HepG2 (cell line): Measurements from ENCODE around the gene TUBG1. TPM values are rescaled to one million over a fixed set of nuclear protein-coding genes. Genes with fewer than 3 reads are reported as not detected.

Experiments
- ATF2 ChIP-seq: sonication (generic); formaldehyde crosslinking; IDR thresholded peaks from 2 replicates; pipeline ENCODE4 v1.4.0; 2020; ENCODE audit warnings: missing genetic modification reagents
- CBX5 ChIP-seq: sonication (generic); formaldehyde crosslinking; IDR thresholded peaks from 2 replicates; pipeline ENCODE4 v1.4.0; 2020; ENCODE audit warnings: missing genetic modification reagents, borderline replicate concordance
- FOXK2 ChIP-seq: fragments of 450-650 bp; IDR thresholded peaks from 2 replicates; pipeline ENCODE4 v1.6.1; 2016
- IRF2 ChIP-seq: IDR thresholded peaks from 2 replicates; pipeline ENCODE4 v1.6.1; 2018; ENCODE audit warnings: missing genetic modification reagents, missing compliant biosample characterization
- NFE2 ChIP-seq: sonication (generic); formaldehyde crosslinking; IDR thresholded peaks from 2 replicates; pipeline ENCODE4 v1.4.0; 2020; ENCODE audit warnings: missing genetic modification reagents
- NFKB2 ChIP-seq: sonication (generic); formaldehyde crosslinking; IDR thresholded peaks from 2 replicates; pipeline ENCODE4 v1.4.0; 2020; ENCODE audit warnings: missing genetic modification reagents, borderline replicate concordance
- ONECUT2 ChIP-seq: sonication (generic); formaldehyde crosslinking; IDR thresholded peaks from 2 replicates; pipeline ENCODE4 v1.4.0; 2020; ENCODE audit warnings: missing genetic modification reagents
- PAF1 ChIP-seq: IDR thresholded peaks from 2 replicates; pipeline ENCODE4 v1.6.1; 2016; ENCODE audit warnings: missing genetic modification reagents, missing compliant biosample characterization
- RXRA ChIP-seq: sonication (generic); formaldehyde crosslinking; IDR thresholded peaks from 2 replicates; pipeline ENCODE4 v1.5.1; 2020; ENCODE audit warnings: missing genetic modification reagents
- SIX1 ChIP-seq: sonication (generic); formaldehyde crosslinking; IDR thresholded peaks from 2 replicates; pipeline ENCODE4 v1.4.0; 2020; ENCODE audit warnings: missing genetic modification reagents, borderline replicate concordance
- SP1 ChIP-seq, 2 experiments: fragments of 450-650 bp in 1 of 2; sonication (generic) in 1 of 2; formaldehyde crosslinking in 1 of 2; IDR thresholded peaks; 2 replicates each; pipeline versions ENCODE4 v1.4.0 to v1.6.1; 2016 to 2020; ENCODE audit warnings: missing genetic modification reagents in 1 of 2
- SRF ChIP-seq: IDR thresholded peaks from 2 replicates; pipeline ENCODE4 v1.6.1; 2011; ENCODE audit warnings: mild to moderate bottlenecking, low read depth, low read length, moderate library complexity
- TAF15 ChIP-seq: fragments of 200-400 bp; formaldehyde crosslinking; IDR thresholded peaks from one replicate; pipeline ENCODE4 v1.6.1; 2018; ENCODE audit warnings: mild to moderate bottlenecking, low read depth, low read length; ENCODE audit not compliant: poor library complexity, severe bottlenecking
- TRIM22 ChIP-seq: fragments of 450-650 bp; IDR thresholded peaks from 2 replicates; pipeline ENCODE4 v1.6.1; 2017
- ZFP1 ChIP-seq: IDR thresholded peaks from 2 replicates; pipeline ENCODE4 v1.6.1; 2016
- ZFP36 ChIP-seq: fragments of 150-350 bp; IDR thresholded peaks from 2 replicates; pipeline ENCODE4 v1.6.1; 2018; ENCODE audit warnings: borderline replicate concordance, low read length, low read depth; ENCODE audit not compliant: partially characterized antibody
- ZNF121 ChIP-seq: sonication (generic); formaldehyde crosslinking; IDR thresholded peaks from 2 replicates; pipeline ENCODE4 v1.5.0; 2020; ENCODE audit warnings: mild to moderate bottlenecking, missing genetic modification reagents
- ZNF263 ChIP-seq: sonication (generic); formaldehyde crosslinking; IDR thresholded peaks from 2 replicates; pipeline ENCODE4 v1.4.0; 2020; ENCODE audit warnings: missing genetic modification reagents
- ZNF292 ChIP-seq: sonication (generic); formaldehyde crosslinking; IDR thresholded peaks from 2 replicates; pipeline ENCODE4 v1.8.1; 2022; ENCODE audit warnings: mild to moderate bottlenecking, low read depth, missing genetic modification reagents, borderline replicate concordance
- ZNF431 ChIP-seq: sonication (generic); formaldehyde crosslinking; IDR thresholded peaks from 2 replicates; pipeline ENCODE4 v1.9.0; 2022; ENCODE audit warnings: missing genetic modification reagents, low read depth, mild to moderate bottlenecking, borderline replicate concordance
- ZNF44 ChIP-seq: sonication (generic); formaldehyde crosslinking; IDR thresholded peaks from 2 replicates; pipeline ENCODE4 v1.5.1; 2020; ENCODE audit warnings: mild to moderate bottlenecking, missing genetic modification reagents
- ZNF704 ChIP-seq: sonication (generic); formaldehyde crosslinking; IDR thresholded peaks from 2 replicates; pipeline ENCODE4 v1.8.1; 2023; ENCODE audit warnings: mild to moderate bottlenecking, inconsistent platforms, moderate library complexity, missing genetic modification reagents, borderline replicate concordance
- ZNF775 ChIP-seq: sonication (generic); formaldehyde crosslinking; IDR thresholded peaks from 2 replicates; pipeline ENCODE4 v1.4.0; 2020; ENCODE audit warnings: missing genetic modification reagents, mild to moderate bottlenecking, moderate library complexity, borderline replicate concordance
- ZNF784 ChIP-seq: sonication (generic); formaldehyde crosslinking; IDR thresholded peaks from 2 replicates; pipeline ENCODE4 v1.5.1; 2020; ENCODE audit warnings: missing genetic modification reagents, mild to moderate bottlenecking, borderline replicate concordance
- ZNF788 ChIP-seq: sonication (generic); formaldehyde crosslinking; IDR thresholded peaks from 2 replicates; pipeline ENCODE4 v1.5.0; 2020; ENCODE audit warnings: mild to moderate bottlenecking, missing genetic modification reagents, borderline replicate concordance
- ZSCAN25 ChIP-seq: sonication (generic); formaldehyde crosslinking; IDR thresholded peaks from 2 replicates; pipeline ENCODE4 v1.8.0; 2022; ENCODE audit warnings: mild to moderate bottlenecking, missing genetic modification reagents
- polyA plus RNA-seq, 8 experiments: library from polyadenylated mRNA; depleted of rRNA in 3 of 8; stranded (reverse) in 7 of 8; unstranded in 1 of 8; fragments of >200 nt; fragmentation: Illumina TruSeq in 4 of 8; extraction: Trizol in 4 of 8; gene quantifications; 2 replicates each; pipeline versions ENCODE4 v1.2.1 to v1.2.3, GENCODE V29; 2011 to 2016; ENCODE audit warnings: low read depth in 4 of 8, missing spikeins in 1 of 8, mixed read lengths in 1 of 8; ENCODE audit not compliant: insufficient read depth in 1 of 8
- total RNA-seq, 5 experiments: library from RNA; depleted of rRNA; stranded (reverse); fragments of >200 nt; fragmentation: Illumina TruSeq; extraction: Trizol; gene quantifications; 2 replicates each; pipeline ENCODE4 v1.2.3, GENCODE V29; 2016; ENCODE audit warnings: low read depth in 1 of 5

Gene TUBG1
- total and polyA plus RNA-seq, 2 of the 13 experiments (the other 11 are each of a cell fraction or from before 2014, with no cell fraction given) = 74.1 to 137 TPM

- no peak for TF ChIP-seq SIX1 (CRISPR knock-in tag)
- TF ChIP-seq CBX5 (CRISPR knock-in tag) = peak; percentile 64; the same call in 1 of the 2 replicates
- TF ChIP-seq NFKB2 (CRISPR knock-in tag) = peak; percentile 38; the same call in 1 of the 2 replicates
- no peak for TF ChIP-seq SP1 (IDR thresholded peaks at IDR 0.05)
- peak; percentile 38; the same call in 1 of the 2 replicates for TF ChIP-seq SP1 (CRISPR knock-in tag; IDR thresholded peaks at IDR 0.05)
- TF ChIP-seq TAF15 = peak; percentile 53
- TF ChIP-seq SRF = no peak
- TF ChIP-seq ZFP1 = no peak
- no peak; the same call in 1 of the 2 replicates for TF ChIP-seq NFE2 (CRISPR knock-in tag)
- TF ChIP-seq ZFP36 = no peak
- TF ChIP-seq IRF2 (CRISPR knock-in tag) = peak; percentile 89
- TF ChIP-seq ZNF784 = peak; percentile 90; the same call in 1 of the 2 replicates
- TF ChIP-seq FOXK2 = no peak
- TF ChIP-seq ONECUT2 (CRISPR knock-in tag) = no peak
- no peak for TF ChIP-seq ZNF263
- TF ChIP-seq ZNF788 (CRISPR knock-in tag) = peak; percentile 76; the same call in 1 of the 2 replicates
- TF ChIP-seq RXRA (CRISPR knock-in tag) = peak; percentile 84
- peak; percentile 80; the same call in 1 of the 2 replicates for TF ChIP-seq ZNF121 (CRISPR knock-in tag)
- TF ChIP-seq ATF2 (CRISPR knock-in tag) = peak; percentile 69; the same call in 1 of the 2 replicates
- TF ChIP-seq PAF1 (CRISPR knock-in tag) = 0 out of 2 replicates have a peak, but pooled peaks have one; percentile 48
- TF ChIP-seq ZNF292 (CRISPR knock-in tag) = peak; percentile 79; the same call in 1 of the 2 replicates
- TF ChIP-seq ZNF704 (CRISPR knock-in tag) = peak; percentile 87; the same call in 1 of the 2 replicates
- peak; percentile 16; the same call in 1 of the 2 replicates for TF ChIP-seq ZSCAN25 (CRISPR knock-in tag)
- no peak for TF ChIP-seq TRIM22
- TF ChIP-seq ZNF44 (CRISPR knock-in tag) = no peak
- TF ChIP-seq ZNF431 (CRISPR knock-in tag) = peak; percentile 70; the same call in 1 of the 2 replicates
- TF ChIP-seq ZNF775 (CRISPR knock-in tag) = no peak; the same call in 1 of the 2 replicates
Observed at GRCh38 chr17:42566883-42567573, 42.5 kb upstream of the TUBG1 start, which contains the start of gene MLX (continued).
